Erythroblast (primary cell): Measurements from ENCODE around the gene CACNG5.

Source experiments
- GATA1 ChIP-seq: IDR thresholded peaks from 2 replicates; pipeline ENCODE4 v1.6.1; 2011; ENCODE audit warnings: low read depth, mild to moderate bottlenecking, control low read depth, low read length, moderate library complexity
- POLR2A ChIP-seq: IDR thresholded peaks from 2 replicates; pipeline ENCODE4 v1.6.1; 2011; ENCODE audit warnings: mild to moderate bottlenecking, low read length

- TF ChIP-seq POLR2A, result no peak
- TF ChIP-seq GATA1, result no peak
Measured at GRCh38 chr17:66900126-66901010, 65.5 kb downstream of the CACNG5 start.
